Esophagus squamous epithelium (tissue), 5 donors: ENCODE data around the gene SLU7. TPM values are rescaled to one million over a fixed set of nuclear protein-coding genes. Genes with fewer than 3 reads are reported as not detected.
A peak's percentile ranks its signal among the peaks of the same experiment; 100 is the strongest.

Experiments used
- DNase-seq: peaks from one replicate; lab custom pipeline; 2025; lab: John Stamatoyannopoulos, UW
- H3K27ac ChIP-seq, 4 donors: fragments of 200-600 bp; sonication (generic); one replicate each; pipeline ENCODE4 v1.5.1; 2016 to 2019; ENCODE audit warnings: mild to moderate bottlenecking in 1 of 4
- H3K27me3 ChIP-seq, 4 donors: fragments of 200-600 bp; sonication (generic); 1 replicate in 3 of 4; 2 replicates in 1 of 4; pipeline versions ENCODE4 v1.5.1 to v1.6.0; 2017 to 2021; ENCODE audit warnings: antibody characterized with exemption in 1 of 4
- H3K36me3 ChIP-seq, 3 donors: fragments of 200-600 bp; sonication (generic); one replicate each; pipeline ENCODE4 v1.5.1; 2016 to 2019
- H3K4me1 ChIP-seq, 3 donors: fragments of 200-600 bp; sonication (generic); one replicate each; pipeline ENCODE4 v1.5.1; 2017 to 2019
- H3K4me3 ChIP-seq, 4 donors: fragments of 200-600 bp; sonication (generic); 1 replicate in 3 of 4; 2 replicates in 1 of 4; pipeline ENCODE4 v1.5.1; 2016 to 2019; ENCODE audit warnings: mild to moderate bottlenecking in 2 of 4, moderate library complexity in 1 of 4
- H3K9me3 ChIP-seq, 3 donors: fragments of 200-600 bp; sonication (generic); one replicate each; pipeline ENCODE4 v1.5.1; 2016 to 2019
- POLR2A ChIP-seq, 4 donors: fragments of 450-650 bp; IDR thresholded peaks; one replicate each; pipeline ENCODE4 v1.6.1; 2017; ENCODE audit warnings: antibody characterized with exemption in 4 of 4, mild to moderate bottlenecking in 4 of 4, moderate library complexity in 3 of 4
- WGBS, 2 donors: methylation state at CpG; one replicate each; pipeline ENCODE4 v1.1.5; 2018; 5-methylcytosine and 5-hydroxymethylcytosine counted together
- intact Hi-C: fragments of 100-400 bp; cut with DNase I; formaldehyde crosslinking; loops from one replicate; pipeline ENCODE4 v1.15.0; 2022
- total RNA-seq, 4 donors: library from RNA; depleted of rRNA; stranded (reverse); fragments of >200 nt; gene quantifications; one replicate each; pipeline ENCODE4 v1.1.0, GENCODE V29; 2016
- TF ChIP-seq, protein P1 (sequence below), 6 experiments: fragments of 450-650 bp in 4 of 6; fragments of 200-600 bp in 2 of 6; sonication (generic) in 2 of 6; IDR thresholded peaks; one replicate each; pipeline ENCODE4 v1.5.1; 2016 to 2019; ENCODE audit warnings: antibody characterized with exemption in 6 of 6, mild to moderate bottlenecking in 4 of 6, moderate library complexity in 4 of 6
- donor health status: DM: yes; HTN: yes; CAD: no.

Gene SLU7
- total RNA-seq, 4 donors from 2014 or later = 31.9 to 70.2 (median 45.1) TPM

DNA sequence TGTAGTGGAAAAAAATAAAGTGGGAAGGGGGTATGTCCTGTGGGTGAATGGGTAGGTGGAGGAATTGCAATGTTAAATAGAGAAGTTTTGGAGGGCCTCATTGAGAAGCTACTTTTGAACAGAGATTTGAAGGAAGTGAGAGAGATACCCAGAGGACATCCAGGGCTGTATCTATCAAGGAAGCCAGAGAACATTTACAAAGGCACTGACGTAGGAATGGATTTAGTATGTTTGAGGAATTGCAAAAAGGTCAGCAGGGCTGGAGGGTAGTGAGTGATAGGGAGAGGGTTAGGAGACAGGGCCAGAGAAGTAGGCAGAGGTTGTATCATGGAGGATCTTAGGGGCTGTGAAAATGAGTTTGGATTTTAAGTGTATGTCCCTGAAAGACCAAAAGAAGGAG is 16.7 kb upstream of the SLU7 start:
- intact Hi-C loops = no loop called here
- Histone ChIP-seq H3K9me3 (no peaks in the 10 kb centered on the region), H3K27me3 (no peaks in the 10 kb centered on the region), H3K27ac (no peak overlapping the region), H3K4me3 (no peak overlapping the region), H3K4me1 (peaks cover 4 to 38% (median 7%) of the 10 kb centered on the region in 3 donors), H3K36me3 (peaks cover 0 to under 1% (median 0%) of the 10 kb centered on the region in 3 donors)
- no peak for TF ChIP-seq POLR2A (IDR thresholded peaks at IDR 0.05)
- DNase-seq = no peak
- WGBS, 2 donors = 80 to 82% methylated on average over 1 of the region's 1 CpG

DNA sequence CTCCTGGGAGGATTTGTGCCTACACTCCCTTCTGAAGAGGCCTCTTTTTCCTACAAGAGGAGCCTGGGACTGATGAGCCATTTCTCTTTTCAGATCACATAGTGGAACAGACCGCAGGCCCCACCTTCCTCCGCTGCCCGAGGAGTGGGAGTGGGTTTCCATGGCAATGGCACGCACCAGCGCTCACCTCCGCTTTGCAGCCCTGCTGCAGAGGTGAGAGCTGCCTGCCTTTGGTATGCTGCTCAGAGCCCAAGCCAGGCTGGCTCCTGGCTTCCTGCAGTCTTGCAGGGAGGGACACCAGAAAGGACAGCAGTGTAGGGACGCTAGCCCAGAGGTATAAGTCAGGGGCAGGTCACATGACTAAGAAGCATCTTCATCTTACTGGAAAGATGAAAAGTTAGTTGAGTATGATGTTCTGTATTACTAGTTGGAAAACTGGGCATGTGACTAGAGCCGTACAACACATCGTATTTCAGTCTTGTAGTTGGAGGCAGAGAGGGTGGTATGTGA is 15.2 kb upstream of the SLU7 start:
- no peaks in the 10 kb centered on the region for H3K27me3 ChIP-seq
- no peaks in the 10 kb centered on the region for H3K9me3 ChIP-seq
- TF ChIP-seq, protein P1, sequence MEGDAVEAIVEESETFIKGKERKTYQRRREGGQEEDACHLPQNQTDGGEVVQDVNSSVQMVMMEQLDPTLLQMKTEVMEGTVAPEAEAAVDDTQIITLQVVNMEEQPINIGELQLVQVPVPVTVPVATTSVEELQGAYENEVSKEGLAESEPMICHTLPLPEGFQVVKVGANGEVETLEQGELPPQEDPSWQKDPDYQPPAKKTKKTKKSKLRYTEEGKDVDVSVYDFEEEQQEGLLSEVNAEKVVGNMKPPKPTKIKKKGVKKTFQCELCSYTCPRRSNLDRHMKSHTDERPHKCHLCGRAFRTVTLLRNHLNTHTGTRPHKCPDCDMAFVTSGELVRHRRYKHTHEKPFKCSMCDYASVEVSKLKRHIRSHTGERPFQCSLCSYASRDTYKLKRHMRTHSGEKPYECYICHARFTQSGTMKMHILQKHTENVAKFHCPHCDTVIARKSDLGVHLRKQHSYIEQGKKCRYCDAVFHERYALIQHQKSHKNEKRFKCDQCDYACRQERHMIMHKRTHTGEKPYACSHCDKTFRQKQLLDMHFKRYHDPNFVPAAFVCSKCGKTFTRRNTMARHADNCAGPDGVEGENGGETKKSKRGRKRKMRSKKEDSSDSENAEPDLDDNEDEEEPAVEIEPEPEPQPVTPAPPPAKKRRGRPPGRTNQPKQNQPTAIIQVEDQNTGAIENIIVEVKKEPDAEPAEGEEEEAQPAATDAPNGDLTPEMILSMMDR (IDR thresholded peaks at IDR 0.05) = no peak
- no peak for TF ChIP-seq POLR2A (IDR thresholded peaks at IDR 0.05)
- H3K27ac ChIP-seq = peak overlapping the region in 2 of 4 donors; percentile 1 to 59
- WGBS, 2 donors = 16 to 33% methylated on average over 5 to 9 of the region's 9 CpGs
- no peak for DNase-seq
- intact Hi-C loops = no loop called here
- peaks cover 0 to 34% (median 7%) of the 10 kb centered on the region in 3 donors for H3K4me1 ChIP-seq
- H3K36me3 ChIP-seq = peaks cover 0 to 14% (median 0%) of the 10 kb centered on the region in 3 donors
- H3K4me3 ChIP-seq = no peak overlapping the region

DNA sequence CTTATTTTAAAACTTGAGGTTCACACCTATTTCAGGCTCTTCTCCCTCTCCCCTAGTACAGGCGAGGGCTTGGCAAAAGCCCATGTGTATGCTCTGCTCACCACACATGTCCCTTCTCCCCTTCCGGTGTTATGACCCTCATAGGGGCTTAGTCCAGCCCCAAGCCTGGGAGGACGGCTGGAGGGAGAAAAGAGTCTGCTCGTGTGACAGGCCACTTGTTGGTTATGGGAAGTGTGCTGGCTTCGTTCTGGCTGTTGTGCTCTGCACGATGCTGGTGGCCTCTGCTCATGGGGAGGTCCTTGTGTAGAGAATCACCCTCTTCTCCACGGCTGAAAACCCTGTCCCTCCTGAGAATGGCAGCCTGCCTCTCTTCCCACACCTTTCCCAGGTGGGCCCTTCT is 13.9 kb upstream of the SLU7 start:
- 86 to 87% methylated on average over 6 of the region's 7 CpGs for WGBS, 2 donors

DNA sequence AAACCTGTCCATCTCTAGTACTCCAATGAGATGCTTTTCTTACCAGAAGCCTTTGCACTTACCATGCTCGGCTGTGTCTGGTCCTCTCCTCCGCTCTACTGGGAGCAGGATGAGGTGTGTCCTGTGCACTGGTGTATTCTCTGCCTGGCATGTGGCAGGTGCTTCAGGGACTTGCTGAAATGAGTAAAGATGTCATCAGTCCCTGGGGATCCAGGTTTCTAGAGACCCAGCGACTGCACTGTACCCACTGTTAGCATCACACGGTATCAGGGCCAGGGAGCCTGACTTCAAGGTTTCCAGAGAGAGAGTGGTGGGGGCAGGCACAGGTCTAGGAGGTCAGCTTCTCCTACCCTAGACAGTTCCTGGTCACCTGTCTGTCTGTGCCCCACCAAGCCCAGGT is 13.3 kb upstream of the SLU7 start:
- no peaks in the 10 kb centered on the region for H3K27me3 ChIP-seq
- no peak overlapping the region for H3K4me3 ChIP-seq
- 83 to 92% methylated on average over 2 to 3 of the region's 4 CpGs for WGBS, 2 donors
- no peaks in the 10 kb centered on the region for H3K9me3 ChIP-seq
- TF ChIP-seq, protein P1 (IDR thresholded peaks at IDR 0.05) = no peak
- no peak for TF ChIP-seq POLR2A (IDR thresholded peaks at IDR 0.05)
- peaks cover 0 to 25% (median 3%) of the 10 kb centered on the region in 3 donors for H3K4me1 ChIP-seq
- intact Hi-C loops = no loop called here
- H3K36me3 ChIP-seq = peaks cover 0 to 33% (median 0%) of the 10 kb centered on the region in 3 donors
- no peak overlapping the region for H3K27ac ChIP-seq
- DNase-seq = no peak

More for the DNA sequence above, 13.9 kb upstream of the SLU7 start:
- H3K36me3 ChIP-seq = peaks cover 0 to 27% (median 0%) of the 10 kb centered on the region in 3 donors
- peaks cover 0 to 25% (median 3%) of the 10 kb centered on the region in 3 donors for H3K4me1 ChIP-seq
- DNase-seq = no peak
- intact Hi-C loops = no loop called here
- H3K27ac ChIP-seq = no peak overlapping the region
- no peak overlapping the region for H3K4me3 ChIP-seq
- H3K9me3 ChIP-seq = no peaks in the 10 kb centered on the region
- TF ChIP-seq, protein P1 (IDR thresholded peaks at IDR 0.05) = no peak
- TF ChIP-seq POLR2A (IDR thresholded peaks at IDR 0.05) = no peak
- H3K27me3 ChIP-seq = no peaks in the 10 kb centered on the region

DNA sequence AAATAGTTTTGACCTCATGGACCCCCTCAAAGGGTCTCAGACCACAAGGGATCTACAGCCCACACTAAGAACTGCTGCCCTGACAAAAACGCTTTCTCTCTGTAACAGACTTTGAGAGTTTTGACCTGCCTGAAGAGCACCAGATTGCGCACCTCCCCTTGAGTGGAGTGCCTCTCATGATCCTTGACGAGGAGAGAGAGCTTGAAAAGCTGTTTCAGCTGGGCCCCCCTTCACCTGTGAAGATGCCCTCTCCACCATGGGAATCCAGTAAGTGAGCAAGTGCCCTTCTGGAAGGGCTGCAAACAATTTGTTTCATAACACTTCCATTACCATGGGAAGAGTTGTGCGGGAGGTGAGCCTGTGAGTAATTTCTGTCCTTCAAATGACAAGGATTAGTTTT is 8.7 kb upstream of the SLU7 start:
- intact Hi-C loops = no loop called here
- no peak for DNase-seq
- Histone ChIP-seq H3K36me3 (peaks cover 0 to 40% (median 0%) of the 10 kb centered on the region in 3 donors), H3K9me3 (no peaks in the 10 kb centered on the region), H3K4me3 (no peak overlapping the region), H3K27me3 (no peaks in the 10 kb centered on the region), H3K4me1 (peaks cover 3 to 28% (median 12%) of the 10 kb centered on the region in 3 donors), H3K27ac (no peak overlapping the region)
- no peak for TF ChIP-seq POLR2A (IDR thresholded peaks at IDR 0.05)
- TF ChIP-seq, protein P1 (IDR thresholded peaks at IDR 0.05) = no peak
- 97 to 100% methylated on average over 2 to 4 of the region's 4 CpGs for WGBS, 2 donors
